ENCODE measurements around the gene SIPA1. TPM values are rescaled to one million over a fixed set of nuclear protein-coding genes. Genes with fewer than 3 reads are reported as not detected.
A peak's percentile ranks its signal among the peaks of the same experiment; 100 is the strongest.
"Not testable (repeated sequence)": the region's sequence is repeated elsewhere in the genome, so short reads cannot be mapped to it uniquely, and the experiment has no call there.

Gene SIPA1
- total RNA-seq, 4 donors from 2014 or later: 18.0 to 48.7 (median 24.7) TPM

- H3K4me3 ChIP-seq: peak within 1 kb of the TSS; percentile 85 to 99 (median 96)
- peak within 1 kb of the TSS; percentile 94 to 99 (median 98) for H3K27ac ChIP-seq
- TF ChIP-seq CTCF (IDR thresholded peaks at IDR 0.05) (peak in 4 of 6 experiments; percentile 20 to 48 (median 37)), POLR2A (IDR thresholded peaks at IDR 0.05) (peak; percentile 74 to 78)
- peak; percentile 85 to 95 (median 94) for DNase-seq
- peaks cover 0 to 36% (median 0%) of the 10 kb centered on the region in 3 donors for H3K36me3 ChIP-seq
- no peaks in the 10 kb centered on the region for H3K9me3 ChIP-seq
- H3K27me3 ChIP-seq: no peaks in the 10 kb centered on the region
- H3K4me1 ChIP-seq: peaks cover 3 to 32% (median 14%) of the 10 kb centered on the region in 4 donors
Observed at GRCh38 chr11:65662799-65663638, 25.1 kb downstream of the SIPA1 start, which contains the start of gene RELA. RELA (minus strand) TSS chr11:65662916; CDS start chr11:65662832, 84 bp downstream.

GRCh38 chr11:65663639-65664200 lies 25.8 kb downstream of the SIPA1 start:
- DNase-seq: peak in 2 of 3 donors; percentile 66 to 77
- peaks cover 0 to 29% (median 0%) of the 10 kb centered on the region in 3 donors for H3K36me3 ChIP-seq
- peak in 1 of 2 donors; percentile 21 for TF ChIP-seq POLR2A (IDR thresholded peaks at IDR 0.05)
- TF ChIP-seq CTCF (IDR thresholded peaks at IDR 0.05): no peak
- no peaks in the 10 kb centered on the region for H3K9me3 ChIP-seq
- H3K27me3 ChIP-seq: no peaks in the 10 kb centered on the region
- peak overlapping the region; percentile 85 to 99 (median 96) for H3K4me3 ChIP-seq
- H3K27ac ChIP-seq: peak overlapping the region; percentile 94 to 99 (median 98)
- peaks cover 3 to 32% (median 14%) of the 10 kb centered on the region in 4 donors for H3K4me1 ChIP-seq

GRCh38 chr11:65672180-65672860 lies 34.4 kb downstream of the SIPA1 start:
- no peak overlapping the region for H3K27ac ChIP-seq
- no peak for DNase-seq
- no peaks in the 10 kb centered on the region for H3K27me3 ChIP-seq
- no peaks in the 10 kb centered on the region for H3K36me3 ChIP-seq
- no peaks in the 10 kb centered on the region for H3K9me3 ChIP-seq
- TF ChIP-seq POLR2A (IDR thresholded peaks at IDR 0.05) (no peak), CTCF (IDR thresholded peaks at IDR 0.05) (peak in 1 of 6 experiments; percentile 33)
- no peaks in the 10 kb centered on the region for H3K4me1 ChIP-seq
- H3K4me3 ChIP-seq: no peak overlapping the region

GRCh38 chr11:65672982-65673381 lies 35.1 kb downstream of the SIPA1 start:
- Histone ChIP-seq H3K4me1 (no peaks in the 10 kb centered on the region), H3K9me3 (no peaks in the 10 kb centered on the region), H3K36me3 (no peaks in the 10 kb centered on the region), H3K27ac (no peak overlapping the region), H3K27me3 (no peaks in the 10 kb centered on the region), H3K4me3 (no peak overlapping the region)
- DNase-seq: no peak
- TF ChIP-seq POLR2A (IDR thresholded peaks at IDR 0.05): no peak
- no peak for TF ChIP-seq CTCF (IDR thresholded peaks at IDR 0.05)

GRCh38 chr11:65680192-65680743 lies 42.4 kb downstream of the SIPA1 start:
- no peak for DNase-seq
- no peak overlapping the region for H3K4me3 ChIP-seq
- H3K36me3 ChIP-seq: no peaks in the 10 kb centered on the region
- no peak overlapping the region for H3K27ac ChIP-seq
- no peak for TF ChIP-seq CTCF (IDR thresholded peaks at IDR 0.05)
- no peak for TF ChIP-seq POLR2A (IDR thresholded peaks at IDR 0.05)
- H3K4me1 ChIP-seq: no peaks in the 10 kb centered on the region
- H3K27me3 ChIP-seq: no peaks in the 10 kb centered on the region
- H3K9me3 ChIP-seq: no peaks in the 10 kb centered on the region

GRCh38 chr11:65683480-65683879 lies 45.6 kb downstream of the SIPA1 start:
- not testable (repeated sequence) for H3K27me3 ChIP-seq, H3K4me3 ChIP-seq, DNase-seq

More at GRCh38 chr11:65683480-65683879, 45.6 kb downstream of the SIPA1 start:
- H3K4me1 ChIP-seq, H3K27ac ChIP-seq, H3K36me3 ChIP-seq, H3K9me3 ChIP-seq: not testable (repeated sequence)

Data from Peyer's patch (tissue), 4 donors.